A673 (cell line): Measurements from ENCODE around the gene HAPSTR1. TPM values are rescaled to one million over a fixed set of nuclear protein-coding genes. Genes with fewer than 3 reads are reported as not detected.
A peak's percentile ranks its signal among the peaks of the same experiment; 100 is the strongest.

Experiments
- BruUV-seq: library from RNA; stranded (reverse); fragments of 400-500 nt; replicated peaks from 2 replicates; lab custom pipeline; 2021; lab: Mats Ljungman, UMichigan
- CTCF ChIA-PET: fragments of 300-600 bp; sonication (Branson Sonifier 250); formaldehyde crosslinking; loops from one replicate; lab custom pipeline; 2022; ENCODE audit warnings: antibody characterized with exemption; lab: Charles Lee
- POLR2A ChIA-PET: fragments of 300-600 bp; sonication (Branson Sonifier 250); formaldehyde crosslinking; loops from one replicate; lab custom pipeline; 2022; ENCODE audit warnings: antibody characterized with exemption; ENCODE audit not compliant: low non-redundant PET; lab: Charles Lee
- DNase-seq: peaks from one replicate; pipeline ENCODE4 v3.0.0-alpha.2; 2015; ENCODE audit warnings: low spot score
- H3K27ac ChIP-seq: fragments of 200-600 bp; sonication (generic); 2 replicates; pipeline ENCODE4 v1.5.1; 2016; ENCODE audit warnings: mixed run types, low read depth, mild to moderate bottlenecking, mixed read lengths, antibody characterized with exemption, low read length; ENCODE audit not compliant: poor library complexity, severe bottlenecking
- H3K27me3 ChIP-seq: fragments of 200-600 bp; sonication (generic); replicated peaks from 2 replicates; pipeline ENCODE4 v1.6.1; 2017; ENCODE audit warnings: mixed run types, low read depth, mild to moderate bottlenecking, mixed read lengths, antibody characterized with exemption, low read length; ENCODE audit not compliant: insufficient read depth, poor library complexity
- H3K36me3 ChIP-seq: fragments of 200-600 bp; sonication (generic); 2 replicates; pipeline ENCODE4 v1.6.1; 2016; ENCODE audit warnings: mixed run types, mild to moderate bottlenecking, mixed read lengths, antibody characterized with exemption, low read length; ENCODE audit not compliant: insufficient read depth, poor library complexity, severe bottlenecking
- H3K4me1 ChIP-seq: fragments of 200-600 bp; sonication (generic); 2 replicates; pipeline ENCODE4 v1.6.1; 2017; ENCODE audit warnings: mixed run types, mild to moderate bottlenecking, mixed read lengths, antibody characterized with exemption, low read length; ENCODE audit not compliant: insufficient read depth, poor library complexity, severe bottlenecking
- H3K4me3 ChIP-seq: fragments of 200-600 bp; sonication (generic); 2 replicates; pipeline ENCODE4 v1.5.1; 2016; ENCODE audit warnings: low read depth, mixed run types, mild to moderate bottlenecking, mixed read lengths, low read length; ENCODE audit not compliant: poor library complexity, severe bottlenecking
- H3K9me3 ChIP-seq: fragments of 200-600 bp; sonication (generic); 2 replicates; pipeline ENCODE4 v1.6.1; 2016; ENCODE audit warnings: mixed run types, low read depth, mild to moderate bottlenecking, mixed read lengths, antibody characterized with exemption, low read length; ENCODE audit not compliant: poor library complexity, severe bottlenecking
- EZH2 ChIP-seq: fragments of 200-600 bp; sonication (generic); IDR thresholded peaks from 2 replicates; pipeline ENCODE4 v1.6.1; 2017; ENCODE audit warnings: borderline replicate concordance, low read depth, mild to moderate bottlenecking, mixed read lengths, antibody characterized with exemption, low read length; ENCODE audit not compliant: poor library complexity, severe bottlenecking
- intact Hi-C: fragments of 100-400 bp; cut with micrococcal nuclease; formaldehyde crosslinking; loops from one replicate; pipeline ENCODE4 v1.10.0; 2022; ENCODE audit not compliant: unreplicated experiment
- total RNA-seq: library from RNA; stranded (reverse); gene quantifications from 2 replicates; pipeline ENCODE4 v1.2.3, GENCODE V29; 2021
- TF ChIP-seq, protein P1 (sequence below): fragments of 300-800, 200-600 bp; sonication (generic); conservative IDR thresholded peaks from 2 replicates; pipeline ENCODE4 v1.5.1; 2017; ENCODE audit warnings: low read depth, mild to moderate bottlenecking, antibody characterized with exemption, low read length, moderate library complexity, mixed read lengths

HAPSTR1 gene
- total RNA-seq, 1 experiment from 2014 or later: 90.4 TPM

DNA sequence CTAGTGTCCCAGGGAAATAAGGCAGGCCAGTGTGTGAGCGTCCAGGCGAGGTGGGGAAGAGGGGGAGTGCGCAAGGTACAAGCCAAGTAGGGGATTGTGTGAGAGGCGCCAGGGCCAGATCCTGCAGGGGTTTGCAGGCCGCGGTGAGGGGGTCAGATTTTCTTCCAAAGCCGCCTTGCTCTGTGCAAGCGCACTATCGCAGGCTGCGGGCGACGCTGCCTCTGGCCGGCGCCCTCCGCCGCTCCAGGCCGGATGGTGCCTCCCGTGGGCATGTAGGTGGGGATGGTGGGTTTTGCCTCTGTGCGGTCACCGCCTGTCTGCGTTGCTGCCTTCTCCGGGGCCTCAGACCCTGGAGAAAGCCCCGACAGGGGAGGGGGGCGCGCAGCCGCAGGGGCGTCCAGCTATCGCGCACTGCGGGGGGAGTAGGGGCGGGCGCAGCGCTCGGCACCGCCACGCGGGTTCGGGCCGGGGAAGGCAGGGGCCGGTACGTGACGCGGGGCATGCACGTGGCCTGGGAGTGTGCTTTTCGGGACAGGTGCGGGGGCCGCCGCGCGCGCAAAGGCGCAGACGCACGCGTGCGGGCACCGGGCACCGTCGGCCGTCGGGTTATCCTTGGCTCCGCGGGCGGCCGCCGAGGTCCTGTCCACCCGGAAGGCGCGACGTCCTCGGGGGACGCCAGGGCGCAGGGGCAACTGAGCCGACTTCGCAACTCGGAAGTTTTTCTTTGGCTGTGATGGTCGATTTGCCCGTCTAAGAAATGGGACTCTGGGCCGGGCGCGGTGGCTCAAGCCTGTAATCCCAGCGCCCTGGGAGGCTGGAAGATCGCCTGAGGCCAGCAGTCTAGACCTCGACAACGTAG is 1.1 kb upstream of the HAPSTR1 start:
- Histone ChIP-seq H3K4me3 (peak overlapping the region; percentile 50), H3K27me3 (no peaks in the 10 kb centered on the region), H3K4me1 (peaks cover 20% of the 10 kb centered on the region), H3K36me3 (peaks cover 24% of the 10 kb centered on the region), H3K9me3 (no peaks in the 10 kb centered on the region), H3K27ac (peak overlapping the region; percentile 97)
- no peak for DNase-seq
- TF ChIP-seq, protein P1, sequence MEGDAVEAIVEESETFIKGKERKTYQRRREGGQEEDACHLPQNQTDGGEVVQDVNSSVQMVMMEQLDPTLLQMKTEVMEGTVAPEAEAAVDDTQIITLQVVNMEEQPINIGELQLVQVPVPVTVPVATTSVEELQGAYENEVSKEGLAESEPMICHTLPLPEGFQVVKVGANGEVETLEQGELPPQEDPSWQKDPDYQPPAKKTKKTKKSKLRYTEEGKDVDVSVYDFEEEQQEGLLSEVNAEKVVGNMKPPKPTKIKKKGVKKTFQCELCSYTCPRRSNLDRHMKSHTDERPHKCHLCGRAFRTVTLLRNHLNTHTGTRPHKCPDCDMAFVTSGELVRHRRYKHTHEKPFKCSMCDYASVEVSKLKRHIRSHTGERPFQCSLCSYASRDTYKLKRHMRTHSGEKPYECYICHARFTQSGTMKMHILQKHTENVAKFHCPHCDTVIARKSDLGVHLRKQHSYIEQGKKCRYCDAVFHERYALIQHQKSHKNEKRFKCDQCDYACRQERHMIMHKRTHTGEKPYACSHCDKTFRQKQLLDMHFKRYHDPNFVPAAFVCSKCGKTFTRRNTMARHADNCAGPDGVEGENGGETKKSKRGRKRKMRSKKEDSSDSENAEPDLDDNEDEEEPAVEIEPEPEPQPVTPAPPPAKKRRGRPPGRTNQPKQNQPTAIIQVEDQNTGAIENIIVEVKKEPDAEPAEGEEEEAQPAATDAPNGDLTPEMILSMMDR: no peak
- TF ChIP-seq EZH2: no peak
- BruUV-seq: TSS peak; percentile 93
- intact Hi-C loops: loop anchor here (5.0 kb wide), 4 partner anchors 43 to 513 kb away; partner anchors contain the start of gene USP7
- ChIA-PET POLR2A (interaction anchor here (0.6 to 0.8 kb wide), 7 partner anchors 42 to 799 kb away, joined by 3 to 6 read pairs (median 3); partner anchors contain the start of gene CARHSP1), CTCF (interaction anchor here (0.6 kb wide), 2 partner anchors 49 to 57 kb away, joined by 4 to 6 read pairs; no protein-coding TSS in a partner anchor)

DNA sequence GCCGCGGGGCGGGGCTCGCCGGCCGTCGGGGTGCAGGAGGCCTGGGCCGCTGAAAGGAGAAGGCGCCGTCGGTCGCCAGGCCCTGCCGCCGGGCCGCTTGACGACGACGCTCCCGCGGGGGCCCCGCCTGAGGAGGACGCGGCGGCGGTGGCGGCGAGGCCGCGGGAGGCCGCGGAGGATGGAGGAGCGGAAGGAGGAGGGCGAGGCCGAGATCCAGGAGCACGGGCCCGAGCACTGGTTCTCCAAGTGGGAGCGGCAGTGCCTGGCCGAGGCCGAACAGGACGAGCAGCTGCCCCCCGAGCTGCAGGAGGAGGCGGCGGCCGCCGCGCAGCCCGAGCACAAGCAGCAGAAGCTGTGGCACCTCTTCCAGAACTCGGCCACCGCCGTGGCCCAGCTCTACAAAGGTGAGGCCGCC is 430 bp downstream of the HAPSTR1 start:
- peaks cover 35% of the 10 kb centered on the region for H3K36me3 ChIP-seq
- TF ChIP-seq EZH2: no peak
- TF ChIP-seq, protein P1: no peak
- intact Hi-C loops: loop anchor here (5.0 kb wide), 4 partner anchors 45 to 515 kb away; partner anchors contain the start of gene USP7
- H3K27ac ChIP-seq: peak overlapping the region; percentile 97
- H3K4me1 ChIP-seq: peaks cover 23% of the 10 kb centered on the region
- ChIA-PET CTCF (interaction anchor here (0.6 to 1.0 kb wide), 2 partner anchors 83 to 196 kb away, joined by 4 to 13 read pairs; no protein-coding TSS in a partner anchor), POLR2A (interaction anchor here (1.1 kb wide), 1 partner anchor 57 kb away, joined by 3 read pairs; no protein-coding TSS in a partner anchor)
- peak overlapping the region; percentile 70 for H3K4me3 ChIP-seq
- peak; percentile 49 for DNase-seq
- no peaks in the 10 kb centered on the region for H3K27me3 ChIP-seq
- BruUV-seq: no TSS peak
- no peaks in the 10 kb centered on the region for H3K9me3 ChIP-seq

DNA sequence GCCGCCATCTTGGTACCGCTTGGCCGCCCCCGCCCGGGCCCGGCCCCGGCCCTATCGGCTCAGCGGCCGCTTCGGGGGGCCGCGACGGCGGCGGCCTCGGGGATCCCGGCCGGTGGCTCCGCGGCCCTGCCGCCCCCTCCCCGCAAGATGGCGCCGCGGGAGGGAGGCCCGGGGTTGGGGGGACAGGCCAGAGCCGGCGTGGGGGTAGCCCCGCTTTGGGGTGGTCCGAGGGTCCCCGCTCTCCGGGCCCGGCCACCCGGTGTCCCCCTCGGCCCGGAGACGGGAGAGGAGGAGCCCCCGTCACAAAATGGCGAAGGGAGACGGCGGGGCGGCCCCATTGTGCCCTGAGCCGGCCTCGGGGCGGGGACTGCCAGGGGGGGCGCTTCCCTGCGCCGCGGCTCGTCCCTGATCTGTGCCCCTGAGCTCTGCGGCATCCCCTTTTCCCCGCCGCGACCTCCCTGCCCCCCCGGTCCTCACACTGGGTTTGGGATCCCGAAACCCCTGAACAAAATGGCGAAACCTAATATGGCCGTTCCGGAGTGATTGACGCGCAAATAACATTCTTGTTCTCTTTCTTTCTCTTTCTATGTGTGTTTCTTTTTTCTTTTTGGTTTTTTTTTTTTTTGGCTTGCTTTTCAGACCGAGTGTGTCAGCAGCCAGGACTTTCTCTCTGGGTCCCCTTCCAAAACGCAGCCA is 986 bp downstream of the HAPSTR1 start:
- ChIA-PET CTCF (interaction anchor here (0.6 to 1.2 kb wide), 2 partner anchors 59 to 197 kb away, joined by 4 read pairs; no protein-coding TSS in a partner anchor), POLR2A (interaction anchor here (1.1 kb wide), 1 partner anchor 56 kb away, joined by 3 read pairs; no protein-coding TSS in a partner anchor)
- peak overlapping the region; percentile 97 for H3K27ac ChIP-seq
- peak overlapping the region; percentile 70 for H3K4me3 ChIP-seq
- peaks cover 24% of the 10 kb centered on the region for H3K4me1 ChIP-seq
- intact Hi-C loops: loop anchor here (5.0 kb wide), 4 partner anchors 45 to 515 kb away; partner anchors contain the start of gene USP7
- peak; percentile 49 for DNase-seq
- no TSS peak for BruUV-seq
- H3K9me3 ChIP-seq: no peaks in the 10 kb centered on the region
- no peak for TF ChIP-seq EZH2
- TF ChIP-seq, protein P1: 0 out of 2 replicates have a peak, but pooled peaks have one; percentile 15
- peaks cover 37% of the 10 kb centered on the region for H3K36me3 ChIP-seq
- no peaks in the 10 kb centered on the region for H3K27me3 ChIP-seq
